K562 (cell line): ENCODE measurements around the gene TBC1D1. TPM values are rescaled to one million over a fixed set of nuclear protein-coding genes. Genes with fewer than 3 reads are reported as not detected.

Source experiments
- ATAC-seq: fragments of 200-7000 bp; cut with Tn5 transposase; 3 replicates; pipeline ENCODE4 v1.9.1; 2020; ENCODE audit warnings: moderate library complexity
- BruUV-seq: library from RNA; stranded (reverse); fragments of 400-500 nt; replicated peaks from 2 replicates; lab custom pipeline; 2021; lab: Mats Ljungman, UMichigan
- CTCF ChIA-PET: fragments of 300-600 bp; formaldehyde crosslinking; extraction: SDS; loops from one replicate; lab custom pipeline; 2021; ENCODE audit warnings: low intra/inter-chr PET ratio; lab: Yijun Ruan, JAX
- POLR2A ChIA-PET: fragments of 300-600, 350-650 bp; sonication (Branson Sonifier 250); formaldehyde crosslinking; extraction: SDS; loops from one replicate; lab custom pipeline; 2021; ENCODE audit warnings: antibody characterized with exemption, inconsistent platforms; lab: Yijun Ruan, JAX
- DNase-seq, 4 experiments: peaks; one replicate each; pipeline versions ENCODE4 v3.0.0 to v3.0.0-alpha.2; 2011 to 2018; ENCODE audit warnings: low spot score in 3 of 4, mixed read lengths in 3 of 4; ENCODE audit errors: extremely low read depth in 1 of 4
- FAIRE-seq: peaks from 2 replicates; lab custom pipeline; 2011; peaks lifted over from hg19 to GRCh38; lab: Jason Lieb, UNC
- H2AFZ ChIP-seq: 2 replicates; pipeline ENCODE4 v1.6.0; 2011; ENCODE audit warnings: low read depth, low read length, control low read depth, inconsistent platforms
- H3K27ac ChIP-seq: fragments of 200-600 bp; 3 replicates; pipeline ENCODE4 v1.8.0; 2011; ENCODE audit warnings: low read depth, mild to moderate bottlenecking, control low read depth, inconsistent platforms, low read length, moderate library complexity, mixed read lengths; ENCODE audit errors: extremely low read depth
- H3K27me3 ChIP-seq, 2 experiments: fragments of 300-600 bp in 1 of 2; 2 replicates in 1 of 2; 3 replicates in 1 of 2; pipeline versions ENCODE4 v1.6.0 to v1.8.0; 2011; ENCODE audit warnings: inconsistent platforms in 2 of 2, low read length in 2 of 2, mild to moderate bottlenecking in 1 of 2, mixed read lengths in 1 of 2, moderate library complexity in 1 of 2; ENCODE audit not compliant: control insufficient read depth in 2 of 2, insufficient read depth in 2 of 2
- H3K36me3 ChIP-seq: fragments of 300-600 bp; 3 replicates; pipeline ENCODE4 v1.8.0; 2011; ENCODE audit warnings: mild to moderate bottlenecking, low read length, inconsistent platforms; ENCODE audit not compliant: control insufficient read depth, insufficient read depth
- H3K4me1 ChIP-seq, 2 experiments: fragments of 200-600 bp in 1 of 2; replicated peaks in 1 of 2; 2 replicates in 1 of 2; 3 replicates in 1 of 2; pipeline versions ENCODE4 v1.5.1 to v1.8.0; 2011; ENCODE audit warnings: inconsistent platforms in 2 of 2, low read length in 2 of 2, mild to moderate bottlenecking in 1 of 2, mixed read lengths in 1 of 2, moderate library complexity in 1 of 2; ENCODE audit not compliant: control insufficient read depth in 2 of 2, insufficient read depth in 2 of 2
- H3K4me2 ChIP-seq: 2 replicates; pipeline ENCODE4 v1.6.1; 2011; ENCODE audit warnings: low read length, control low read depth, inconsistent platforms, mixed read lengths; ENCODE audit not compliant: insufficient read depth
- H3K4me3 ChIP-seq: fragments of 200-600 bp; sonication (generic), shearing (Covaris generic); 2 replicates; pipeline ENCODE4 v1.5.1; 2016; ENCODE audit warnings: control low read depth, inconsistent platforms
- H3K79me2 ChIP-seq: fragments of 200-600 bp; 3 replicates; pipeline ENCODE4 v1.8.0; 2011; ENCODE audit warnings: low read length, inconsistent platforms; ENCODE audit not compliant: control insufficient read depth, insufficient read depth
- H3K9ac ChIP-seq, 2 experiments: 2 replicates each; pipeline versions ENCODE4 v1.6.0 to v1.6.1; 2011; ENCODE audit warnings: low read depth in 2 of 2, low read length in 2 of 2, control low read depth in 1 of 2, inconsistent platforms in 1 of 2, mild to moderate bottlenecking in 1 of 2, mixed read lengths in 1 of 2; ENCODE audit not compliant: insufficient read depth in 1 of 2
- H3K9me1 ChIP-seq: one replicate; pipeline ENCODE4 v1.6.0; 2011; ENCODE audit warnings: inconsistent platforms, mild to moderate bottlenecking, low read length, moderate library complexity; ENCODE audit not compliant: control insufficient read depth, insufficient read depth
- H3K9me3 ChIP-seq: replicated peaks from 2 replicates; pipeline ENCODE4 v1.5.1; 2011; ENCODE audit warnings: low read depth, low read length, inconsistent platforms; ENCODE audit not compliant: control insufficient read depth, insufficient read depth
- H4K20me1 ChIP-seq: replicated peaks from 2 replicates; pipeline ENCODE4 v1.6.1; 2011; ENCODE audit warnings: low read length, inconsistent platforms, mixed read lengths; ENCODE audit not compliant: control insufficient read depth, insufficient read depth
- ARID2 ChIP-seq: fragments of 450-650 bp; IDR thresholded peaks from 2 replicates; pipeline ENCODE4 v1.6.1; 2017; ENCODE audit warnings: antibody characterized with exemption, mild to moderate bottlenecking
- ATF1 ChIP-seq, 2 experiments: fragments of 450-650 bp in 1 of 2; IDR thresholded peaks; 2 replicates each; pipeline ENCODE4 v1.6.1; 2016; ENCODE audit warnings: missing compliant biosample characterization in 1 of 2, missing genetic modification characterization in 1 of 2
- DMBX1 ChIP-seq: fragments of 250-450 bp; sonication (Bioruptor Pico); IDR thresholded peaks from 2 replicates; pipeline ENCODE4 v1.8.0; 2022; ENCODE audit warnings: inconsistent platforms, mild to moderate bottlenecking, moderate library complexity, borderline replicate concordance
- ESRRA ChIP-seq: fragments of 450-650 bp; IDR thresholded peaks from 2 replicates; pipeline ENCODE4 v1.6.1; 2014; ENCODE audit warnings: low read depth, mild to moderate bottlenecking, moderate library complexity, borderline replicate concordance
- FOXP1 ChIP-seq: sonication (generic); formaldehyde crosslinking; IDR thresholded peaks from 2 replicates; pipeline ENCODE4 v1.8.0; 2022; ENCODE audit warnings: mild to moderate bottlenecking, missing genetic modification reagents
- HMG20B ChIP-seq: fragments of 250-450 bp; sonication (Bioruptor Pico); IDR thresholded peaks from 2 replicates; pipeline ENCODE4 v1.5.0; 2021; ENCODE audit warnings: mild to moderate bottlenecking
- HNRNPL ChIP-seq: fragments of 200-400 bp; formaldehyde crosslinking; IDR thresholded peaks from 2 replicates; pipeline ENCODE4 v1.6.1; 2017; ENCODE audit warnings: low read depth, mild to moderate bottlenecking, low read length
- MECOM ChIP-seq: fragments of 250-450 bp; sonication (Bioruptor Pico); IDR thresholded peaks from 2 replicates; pipeline ENCODE4 v1.8.0; 2022; ENCODE audit warnings: inconsistent platforms
- MYNN ChIP-seq, 2 experiments: sonication (generic); formaldehyde crosslinking in 1 of 2; IDR thresholded peaks; 2 replicates each; pipeline versions ENCODE4 v1.5.0 to v1.6.1; 2016 to 2020; ENCODE audit warnings: antibody characterized with exemption in 1 of 2, missing genetic modification reagents in 1 of 2
- PRMT5 ChIP-seq: sonication (generic); formaldehyde crosslinking; IDR thresholded peaks from 2 replicates; pipeline ENCODE4 v1.5.0; 2020; ENCODE audit warnings: missing genetic modification reagents
- SMARCC2 ChIP-seq: fragments of 450-650 bp; IDR thresholded peaks from 2 replicates; pipeline ENCODE4 v1.6.1; 2017; ENCODE audit warnings: antibody characterized with exemption, moderate library complexity, mild to moderate bottlenecking, low read depth
- SPI1 ChIP-seq: IDR thresholded peaks from 2 replicates; pipeline ENCODE4 v1.6.1; 2011; ENCODE audit warnings: low read depth, low read length, control low read depth, borderline replicate concordance
- XRCC5 ChIP-seq: fragments of 200-400 bp; formaldehyde crosslinking; IDR thresholded peaks from 2 replicates; pipeline ENCODE4 v1.6.1; 2017; ENCODE audit warnings: low read depth, mild to moderate bottlenecking, low read length
- ZBTB17 ChIP-seq: fragments of 450-650 bp; formaldehyde crosslinking; IDR thresholded peaks from 2 replicates; pipeline ENCODE4 v1.4.0; 2020; ENCODE audit warnings: mild to moderate bottlenecking
- ZC3H11A ChIP-seq: IDR thresholded peaks from 2 replicates; pipeline ENCODE4 v1.6.1; 2012; ENCODE audit warnings: low read depth, low read length, improper control_type of control experiment
- ZNF354B ChIP-seq: fragments of 250-450 bp; sonication (Bioruptor Pico); IDR thresholded peaks from 2 replicates; pipeline ENCODE4 v1.4.0; 2020
- ZNF444 ChIP-seq: fragments of 250-450 bp; sonication (Bioruptor Pico); IDR thresholded peaks from 2 replicates; pipeline ENCODE4 v1.4.0; 2020; ENCODE audit warnings: mild to moderate bottlenecking, moderate library complexity
- ZNF699 ChIP-seq: fragments of 250-450 bp; sonication (Bioruptor Pico); IDR thresholded peaks from 2 replicates; pipeline ENCODE4 v1.8.0; 2021; ENCODE audit warnings: mild to moderate bottlenecking, moderate library complexity; ENCODE audit not compliant: insufficient replicate concordance
- ZNF785 ChIP-seq: fragments of 250-450 bp; sonication (Bioruptor Pico); IDR thresholded peaks from 2 replicates; pipeline ENCODE4 v1.4.0; 2020; ENCODE audit warnings: mild to moderate bottlenecking
- WGBS: fragments of 100-300 bp; shearing (Covaris generic); methylation state at CpG from one replicate; pipeline ENCODE4 v1.1.6; 2016; ENCODE audit warnings: low coverage, mixed read lengths; ENCODE audit not compliant: insufficient coverage; ENCODE audit errors: missing lambda C conversion rate; 5-methylcytosine and 5-hydroxymethylcytosine counted together
- in situ Hi-C: fragments of 300-500 bp; cut with MboI; formaldehyde crosslinking; loops from 4 replicates; pipeline ENCODE4 v1.15.0; 2018; ENCODE audit warnings: inconsistent platforms, mixed read lengths
- intact Hi-C: fragments of 100-400 bp; cut with micrococcal nuclease; formaldehyde crosslinking; loops from 2 replicates; pipeline ENCODE4 v1.14.2; 2022
- polyA plus RNA-seq, 8 experiments: library from polyadenylated mRNA; depleted of rRNA in 4 of 8; stranded (reverse) in 5 of 8; unstranded in 3 of 8; fragments of >200 nt; fragmentation: Nextera tagmentation in 2 of 8; fragmentation: Illumina TruSeq in 1 of 8; extraction: Ambion mirVana in 2 of 8; extraction: Trizol in 1 of 8; gene quantifications; 2 replicates each; pipeline versions ENCODE4 v1.2.1 to v1.2.3, GENCODE V29; 2011 to 2014; ENCODE audit warnings: inconsistent platforms in 1 of 8, missing spikeins in 1 of 8
- total RNA-seq, 7 experiments: library from RNA; depleted of rRNA in 6 of 7; stranded (reverse); fragments of >200 nt in 6 of 7; fragmentation: Illumina TruSeq in 2 of 7; extraction: Trizol in 2 of 7; gene quantifications; 2 replicates each; pipeline versions ENCODE4 v1.2.1 to v1.2.3, GENCODE V29; 2011 to 2021; ENCODE audit warnings: low replicate concordance in 1 of 7

The TBC1D1 gene
- total and polyA plus RNA-seq, 9 of the 15 experiments (the other 6 are each of a cell fraction or from before 2014, with no cell fraction given) = 0.59 to 14.2 (median 8.8) TPM

DNA sequence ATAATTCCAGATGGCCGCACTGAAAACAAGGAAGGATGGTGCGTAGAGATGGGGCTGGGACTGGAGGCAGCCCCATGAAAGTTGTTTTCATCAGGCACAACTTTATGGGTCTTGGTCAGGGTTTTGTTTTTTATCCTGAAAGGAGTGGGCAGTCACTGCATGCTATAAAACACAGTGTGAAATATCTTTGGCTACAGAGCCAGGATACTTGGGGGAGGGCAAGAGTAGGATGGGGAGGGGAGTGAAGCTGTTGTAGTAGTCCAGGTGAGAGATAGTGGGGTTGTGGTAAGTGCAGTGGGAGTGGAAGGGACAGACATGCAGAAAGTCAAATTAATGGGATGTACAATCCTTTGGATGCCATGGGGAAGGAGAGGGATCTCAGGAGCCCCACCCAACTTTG is 125.8 kb downstream of the TBC1D1 start:
- DNase-seq = no peak
- peaks cover 2 to 19% of the 10 kb centered on the region in 2 experiments; a peak in 3 of 5 replicates for H3K27me3 ChIP-seq
- H3K9me3 ChIP-seq = no peaks in the 10 kb centered on the region
- H3K9ac ChIP-seq = no peak overlapping the region
- no peak overlapping the region for H3K4me3 ChIP-seq
- H2AFZ ChIP-seq = no peak overlapping the region
- H3K4me1 ChIP-seq = no peaks in the 10 kb centered on the region
- TF ChIP-seq HMG20B (CRISPR knock-in tag) (no peak), SMARCC2 (no peak), ZNF354B (CRISPR knock-in tag) (no peak), HNRNPL (no peak), SPI1 (no peak), MECOM (no peak), ATF1 (CRISPR knock-in tag; IDR thresholded peaks at IDR 0.05) (no peak), ATF1 (tag; IDR thresholded peaks at IDR 0.05) (no peak), ZNF444 (CRISPR knock-in tag) (no peak), MYNN (IDR thresholded peaks at IDR 0.05) (no peak), MYNN (CRISPR knock-in tag; IDR thresholded peaks at IDR 0.05) (no peak), PRMT5 (CRISPR knock-in tag) (no peak), XRCC5 (no peak), ZBTB17 (no peak), ZNF699 (no peak), ESRRA (no peak), DMBX1 (CRISPR knock-in tag) (no peak), ARID2 (no peak), ZC3H11A (no peak), ZNF785 (CRISPR knock-in tag) (no peak), FOXP1 (CRISPR knock-in tag) (no peak)
- TF ChIP-seq, all 486 proteins: peak for 0
- no TSS peak for BruUV-seq
- WGBS = 37% methylated on average over 2 of the region's 2 CpGs
- ATAC-seq (no peak), FAIRE-seq (no peak)
- no peaks in the 10 kb centered on the region for H4K20me1 ChIP-seq
- ChIA-PET CTCF (no interaction called here), POLR2A (interaction anchor here (1.7 kb wide), 1 partner anchor 12 kb away, joined by 4 read pairs; no protein-coding TSS in a partner anchor)
- in situ Hi-C loops = no loop called here
- H3K79me2 ChIP-seq = no peaks in the 10 kb centered on the region
- H3K9me1 ChIP-seq = no peaks in the 10 kb centered on the region
- H3K4me2 ChIP-seq = no peak overlapping the region
- H3K36me3 ChIP-seq = no peaks in the 10 kb centered on the region
- intact Hi-C loops = no loop called here
- H3K27ac ChIP-seq = no peak overlapping the region
